GM23248 (cell line): Measurements from ENCODE around the gene QRFP. TPM values are rescaled to one million over a fixed set of nuclear protein-coding genes. Genes with fewer than 3 reads are reported as not detected.

Experiments
- DNase-seq: peaks from one replicate; pipeline ENCODE4 v3.0.0-alpha.2; 2015
- H2AFZ ChIP-seq: fragments of 200-600 bp; sonication (generic); 2 replicates; pipeline ENCODE4 v1.6.1; 2016; ENCODE audit warnings: antibody characterized with exemption
- H3F3A ChIP-seq: fragments of 200-600 bp; sonication (generic); 2 replicates; pipeline ENCODE4 v1.6.1; 2016; ENCODE audit warnings: mild to moderate bottlenecking, antibody characterized with exemption, mixed run types; ENCODE audit not compliant: insufficient read depth
- H3K27ac ChIP-seq: fragments of 200-600 bp; sonication (generic); 2 replicates; pipeline ENCODE4 v1.5.1; 2016; ENCODE audit warnings: mild to moderate bottlenecking
- H3K27me3 ChIP-seq: fragments of 200-600 bp; sonication (generic); replicated peaks from 2 replicates; pipeline ENCODE4 v1.6.1; 2016; ENCODE audit warnings: mild to moderate bottlenecking; ENCODE audit not compliant: insufficient read depth
- H3K36me3 ChIP-seq: fragments of 200-600 bp; sonication (generic); 2 replicates; pipeline ENCODE4 v1.6.1; 2016; ENCODE audit warnings: low read depth, mild to moderate bottlenecking
- H3K4me1 ChIP-seq: fragments of 200-600 bp; sonication (generic); 2 replicates; pipeline ENCODE4 v1.6.1; 2016; ENCODE audit warnings: mild to moderate bottlenecking; ENCODE audit not compliant: insufficient read depth
- H3K4me2 ChIP-seq: fragments of 200-600 bp; sonication (generic); one replicate; pipeline ENCODE4 v1.6.1; 2016; ENCODE audit warnings: mild to moderate bottlenecking; ENCODE audit not compliant: unreplicated experiment
- H3K4me3 ChIP-seq: fragments of 200-600 bp; sonication (generic); 2 replicates; pipeline ENCODE4 v1.5.1; 2016; ENCODE audit warnings: mild to moderate bottlenecking
- H3K79me2 ChIP-seq: fragments of 200-600 bp; sonication (generic); 2 replicates; pipeline ENCODE4 v1.6.1; 2016; ENCODE audit warnings: mild to moderate bottlenecking; ENCODE audit not compliant: insufficient read depth
- H3K9ac ChIP-seq: fragments of 200-600 bp; sonication (generic); 2 replicates; pipeline ENCODE4 v1.6.1; 2016; ENCODE audit warnings: mild to moderate bottlenecking
- H3K9me2 ChIP-seq: fragments of 200-600 bp; sonication (generic); 2 replicates; pipeline ENCODE4 v1.6.1; 2016; ENCODE audit warnings: mixed run types, mild to moderate bottlenecking, moderate library complexity; ENCODE audit not compliant: insufficient read depth
- H3K9me3 ChIP-seq: fragments of 200-600 bp; sonication (generic); one replicate; pipeline ENCODE4 v1.6.1; 2017; ENCODE audit warnings: low read depth
- H4K20me1 ChIP-seq: fragments of 200-600 bp; sonication (generic); 2 replicates; pipeline ENCODE4 v1.6.0; 2016; ENCODE audit not compliant: insufficient read depth
- EZH2 ChIP-seq: fragments of 200-600 bp; sonication (generic); IDR thresholded peaks from 2 replicates; pipeline ENCODE4 v1.6.1; 2018; ENCODE audit warnings: antibody characterized with exemption, mild to moderate bottlenecking; ENCODE audit not compliant: insufficient read depth, poor library complexity, severe bottlenecking
- EZH2phosphoT487 ChIP-seq: fragments of 200-600 bp; sonication (generic); IDR thresholded peaks from 2 replicates; pipeline ENCODE4 v1.6.1; 2018; ENCODE audit warnings: antibody characterized with exemption, moderate library complexity, mild to moderate bottlenecking, low read depth; ENCODE audit not compliant: insufficient read depth
- WGBS, 2 experiments: methylation state at CpG; one replicate each; pipeline ENCODE4 v1.1.6; 2015 to 2017; ENCODE audit warnings: low lambda C conversion rate in 2 of 2, low coverage in 1 of 2; ENCODE audit errors: missing lambda C conversion rate in 2 of 2; 5-methylcytosine and 5-hydroxymethylcytosine counted together
- in situ Hi-C: fragments of 300-500 bp; cut with MboI; formaldehyde crosslinking; loops from 2 replicates; pipeline ENCODE4 v1.15.0; 2020
- polyA plus RNA-seq: library from polyadenylated mRNA; unstranded; fragments of >200 nt; fragmentation: Nextera tagmentation; extraction: Ambion mirVana; gene quantifications from 2 replicates; pipeline ENCODE4 v1.2.1, GENCODE V29; 2016
- total RNA-seq: library from RNA; depleted of rRNA; stranded (reverse); fragments of >200 nt; shearing (Covaris generic); gene quantifications from 2 replicates; pipeline ENCODE4 v1.2.3, GENCODE V29; 2014

The QRFP gene
- total and polyA plus RNA-seq, 2 experiments from 2014 or later, result 0.18 TPM; not detected in 1

DNA sequence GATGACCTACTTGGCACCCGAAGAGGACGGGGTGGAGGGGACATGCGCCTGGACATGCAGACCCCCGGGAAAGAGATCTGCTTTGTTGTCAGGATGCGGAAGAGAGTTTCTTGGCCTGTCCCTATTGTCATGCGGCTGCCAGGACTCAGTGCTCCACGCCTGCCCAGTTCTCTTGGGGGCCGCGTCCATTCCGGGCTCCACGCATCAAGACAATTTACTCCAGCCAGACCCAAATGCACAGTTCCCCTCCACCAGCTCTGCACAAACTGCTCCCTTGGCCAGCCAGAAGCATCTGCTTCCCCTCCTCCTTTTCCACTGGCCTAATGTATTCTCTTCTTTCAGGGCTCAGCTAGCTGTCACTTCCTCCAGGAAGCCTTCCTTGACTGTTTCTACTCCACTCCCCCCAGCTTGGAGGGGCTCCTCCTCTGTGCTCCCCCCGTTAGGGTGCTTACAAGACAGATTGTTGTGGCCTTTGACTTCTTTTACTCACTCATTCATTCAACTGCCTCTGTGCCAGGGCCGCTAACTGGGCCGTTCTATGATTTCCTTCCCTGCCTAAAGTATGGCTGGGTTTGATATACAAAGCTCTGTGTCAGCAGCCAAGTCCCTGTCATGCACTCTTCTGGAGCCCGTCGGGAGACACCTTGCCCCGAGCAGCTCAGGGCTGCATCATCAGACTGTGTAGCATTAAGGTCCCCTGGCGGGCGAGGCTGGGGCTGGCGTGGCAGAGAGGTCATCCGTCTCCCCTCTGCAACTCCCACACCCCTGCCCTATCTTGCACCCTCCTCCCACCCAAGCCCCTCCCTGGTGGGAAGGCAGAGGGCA, 35.9 kb upstream of the QRFP start:
- H3K4me1 ChIP-seq, result peaks cover 34% of the 10 kb centered on the region
- in situ Hi-C loops, result no loop called here
- no peaks in the 10 kb centered on the region for H3K36me3 ChIP-seq
- no peaks in the 10 kb centered on the region for H4K20me1 ChIP-seq
- no peaks in the 10 kb centered on the region for H3K9me2 ChIP-seq
- H3F3A ChIP-seq, result peaks cover 28% of the 10 kb centered on the region; the same call in 1 of the 2 replicates
- H2AFZ ChIP-seq, result 0 out of 2 replicates have a peak overlapping the region, but pooled peaks have one; percentile 2
- H3K9me3 ChIP-seq, result no peaks in the 10 kb centered on the region
- H3K27ac ChIP-seq, result peak overlapping the region; percentile 36
- H3K9ac ChIP-seq, result peak overlapping the region; percentile 27; the same call in 1 of the 2 replicates
- DNase-seq, result peak; percentile 73
- peak overlapping the region; percentile 34 for H3K4me2 ChIP-seq
- WGBS, 2 experiments, result 27 to 34% methylated on average over 20 to 21 of the region's 21 CpGs
- TF ChIP-seq EZH2 (no peak), EZH2phosphoT487 (no peak)
- no peaks in the 10 kb centered on the region for H3K79me2 ChIP-seq
- peak overlapping the region; percentile 41 for H3K4me3 ChIP-seq
- no peaks in the 10 kb centered on the region for H3K27me3 ChIP-seq

DNA sequence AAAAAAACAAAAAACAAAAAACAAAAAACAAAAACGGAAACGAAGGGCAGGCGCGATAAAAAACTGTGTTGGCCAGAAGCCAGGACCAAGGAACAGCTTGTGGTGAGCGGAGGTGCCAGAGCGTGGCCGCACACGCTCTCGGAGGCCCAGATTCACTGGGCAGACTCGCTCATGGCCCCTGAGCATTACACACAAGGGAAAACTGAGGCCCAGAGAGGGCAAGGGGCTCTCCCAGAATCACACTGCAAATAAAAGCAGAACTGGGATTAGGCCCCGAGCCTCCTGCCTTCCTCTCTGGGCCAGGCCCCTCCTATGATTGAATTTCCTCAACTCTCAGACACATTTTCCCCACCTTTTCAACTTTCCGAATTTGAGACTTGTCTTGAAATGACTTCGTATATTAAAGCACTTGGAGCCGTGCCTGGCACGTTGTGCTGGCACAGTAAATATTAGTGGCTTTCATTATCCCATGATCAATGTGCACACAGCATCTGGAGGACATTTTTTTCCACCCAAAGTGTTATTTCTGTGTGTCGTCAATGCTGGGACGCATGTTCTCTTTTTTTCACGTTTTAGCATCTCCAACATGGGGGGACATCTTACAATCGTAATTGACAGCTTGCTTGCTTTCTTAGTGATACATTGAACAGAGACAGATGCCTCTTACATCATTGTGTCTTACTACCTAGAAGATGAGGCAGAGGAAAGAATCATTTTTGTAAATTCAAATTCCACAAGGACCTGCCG, 35.1 kb upstream of the QRFP start:
- Histone ChIP-seq H3K27ac (no peak overlapping the region), H3K9ac (no peak overlapping the region), H3K4me1 (peaks cover 32% of the 10 kb centered on the region), H3K4me3 (no peak overlapping the region), H3K79me2 (no peaks in the 10 kb centered on the region), H3K27me3 (no peaks in the 10 kb centered on the region), H3K4me2 (no peak overlapping the region), H3K9me2 (no peaks in the 10 kb centered on the region), H2AFZ (no peak overlapping the region), H4K20me1 (no peaks in the 10 kb centered on the region), H3F3A (peaks cover 21% of the 10 kb centered on the region; the same call in 1 of the 2 replicates), H3K9me3 (no peaks in the 10 kb centered on the region), H3K36me3 (no peaks in the 10 kb centered on the region)
- in situ Hi-C loops, result no loop called here
- DNase-seq, result peak; percentile 42
- WGBS, 2 experiments, result 48 to 54% methylated on average over 20 of the region's 20 CpGs
- TF ChIP-seq EZH2phosphoT487 (no peak), EZH2 (no peak)

DNA sequence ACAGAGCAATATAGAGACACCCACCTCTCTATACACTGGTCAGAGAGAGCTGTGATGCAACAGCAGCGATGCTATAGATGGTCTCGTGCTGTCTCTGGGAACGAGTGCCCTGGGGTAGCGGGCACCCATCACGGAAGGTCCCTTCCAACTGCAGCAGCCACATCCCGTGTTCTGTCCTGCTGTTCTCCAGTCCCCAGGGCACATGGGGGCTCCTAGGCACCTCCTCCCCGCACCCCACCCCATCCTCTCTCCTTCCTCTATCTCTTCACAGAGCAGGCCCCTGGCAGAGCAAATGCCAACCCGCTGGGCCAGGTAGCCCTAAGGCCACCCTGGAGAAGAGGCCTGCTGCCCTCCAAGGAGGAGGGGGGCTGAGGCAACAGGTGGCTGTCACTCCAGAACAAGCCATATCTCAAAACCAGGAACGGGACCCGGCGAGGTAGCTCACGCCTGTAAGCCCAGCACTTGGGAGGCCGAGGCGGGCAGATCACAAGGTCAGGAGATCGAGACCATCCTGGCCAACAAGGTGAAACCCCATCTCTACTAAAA, 34.3 kb upstream of the QRFP start:
- no peak overlapping the region for H3K9ac ChIP-seq
- H4K20me1 ChIP-seq, result no peaks in the 10 kb centered on the region
- no peak overlapping the region for H3K4me3 ChIP-seq
- H3K9me3 ChIP-seq, result no peaks in the 10 kb centered on the region
- H2AFZ ChIP-seq, result no peak overlapping the region
- no peak for DNase-seq
- no peaks in the 10 kb centered on the region for H3K79me2 ChIP-seq
- in situ Hi-C loops, result no loop called here
- no peak for TF ChIP-seq EZH2phosphoT487
- H3K4me2 ChIP-seq, result no peak overlapping the region
- WGBS, 2 experiments, result 95 to 97% methylated on average over 13 to 15 of the region's 15 CpGs
- H3K9me2 ChIP-seq, result no peaks in the 10 kb centered on the region
- peaks cover 24% of the 10 kb centered on the region for H3K4me1 ChIP-seq
- peaks cover 20% of the 10 kb centered on the region; the same call in 1 of the 2 replicates for H3F3A ChIP-seq
- H3K36me3 ChIP-seq, result no peaks in the 10 kb centered on the region
- H3K27me3 ChIP-seq, result no peaks in the 10 kb centered on the region
- H3K27ac ChIP-seq, result no peak overlapping the region

DNA sequence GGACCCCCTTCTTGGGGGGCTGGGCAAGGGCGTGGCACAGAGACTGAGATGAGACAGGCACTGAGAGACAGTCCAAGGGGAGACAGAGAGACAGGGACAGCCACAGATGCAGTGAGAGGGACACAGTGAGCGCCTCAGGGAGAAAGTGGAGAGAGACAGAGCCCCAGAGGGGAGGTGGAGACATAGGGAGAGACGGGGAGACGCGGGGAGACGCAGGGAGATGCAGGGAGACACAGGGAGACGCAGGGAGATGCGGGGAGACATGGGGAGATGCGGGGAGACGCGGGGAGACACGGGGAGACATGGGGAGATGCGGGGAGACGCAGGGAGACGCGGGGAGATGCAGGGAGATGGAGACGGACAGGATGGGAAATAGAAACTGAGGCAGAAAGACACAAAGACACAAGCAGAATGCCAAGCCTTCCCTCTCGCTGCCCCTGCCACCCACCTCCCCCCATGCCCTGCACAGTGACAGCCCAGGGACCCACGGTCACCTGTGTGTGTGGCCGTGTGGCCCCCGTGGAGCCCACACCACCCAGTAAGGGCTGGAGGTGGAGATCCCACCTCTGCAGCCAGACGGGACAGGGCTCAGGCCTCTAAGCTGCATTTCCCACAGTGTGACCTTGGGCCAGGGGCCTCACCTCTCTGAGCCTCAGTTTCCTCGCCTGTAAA, 33.7 kb upstream of the QRFP start:
- Histone ChIP-seq H3K9ac (no peak overlapping the region), H3F3A (peaks cover 19% of the 10 kb centered on the region; the same call in 1 of the 2 replicates), H3K4me2 (no peak overlapping the region), H3K9me2 (no peaks in the 10 kb centered on the region), H3K9me3 (no peaks in the 10 kb centered on the region), H2AFZ (no peak overlapping the region), H3K4me1 (peaks cover 24% of the 10 kb centered on the region), H3K27me3 (no peaks in the 10 kb centered on the region), H3K4me3 (no peak overlapping the region), H4K20me1 (no peaks in the 10 kb centered on the region), H3K79me2 (no peaks in the 10 kb centered on the region), H3K36me3 (no peaks in the 10 kb centered on the region), H3K27ac (no peak overlapping the region)
- no peak for TF ChIP-seq EZH2phosphoT487
- no peak for TF ChIP-seq EZH2
- in situ Hi-C loops, result no loop called here
- 89 to 95% methylated on average over 10 to 23 of the region's 23 CpGs for WGBS, 2 experiments
- DNase-seq, result no peak
